Smooth muscle cell (in vitro differentiated cells): Measurements from ENCODE around the gene OR2T10. TPM values are rescaled to one million over a fixed set of nuclear protein-coding genes. Genes with fewer than 3 reads are reported as not detected.
"Not testable (repeated sequence)": the region's sequence is repeated elsewhere in the genome, so short reads cannot be mapped to it uniquely, and the experiment has no call there.

Experiments used
- DNase-seq: peaks from one replicate; lab custom pipeline; 2025; ENCODE audit not compliant: unreplicated experiment; lab: John Stamatoyannopoulos, UW
- H2AFZ ChIP-seq: fragments of 200-600 bp; sonication (generic); 2 replicates; pipeline ENCODE4 v1.6.0; 2016; ENCODE audit warnings: antibody characterized with exemption, low read depth, mild to moderate bottlenecking
- H3F3A ChIP-seq: fragments of 200-600 bp; sonication (generic); 2 replicates; pipeline ENCODE4 v1.6.0; 2017; ENCODE audit warnings: antibody characterized with exemption, low read depth
- H3K27ac ChIP-seq: fragments of 200-600 bp; sonication (generic); 2 replicates; pipeline ENCODE4 v1.5.1; 2016; ENCODE audit warnings: low read depth, mild to moderate bottlenecking
- H3K27me3 ChIP-seq: fragments of 200-600 bp; sonication (generic); 2 replicates; pipeline ENCODE4 v1.6.1; 2016; ENCODE audit warnings: low read depth, mild to moderate bottlenecking
- H3K36me3 ChIP-seq: fragments of 200-600 bp; sonication (generic); 2 replicates; pipeline ENCODE4 v1.5.1; 2016; ENCODE audit warnings: low read depth
- H3K4me1 ChIP-seq: fragments of 200-600 bp; sonication (generic); 2 replicates; pipeline ENCODE4 v1.5.1; 2016; ENCODE audit warnings: low read depth
- H3K4me2 ChIP-seq: fragments of 200-600 bp; sonication (generic); 2 replicates; pipeline ENCODE4 v1.6.0; 2016; ENCODE audit warnings: mild to moderate bottlenecking
- H3K4me3 ChIP-seq: fragments of 200-600 bp; sonication (generic); 2 replicates; pipeline ENCODE4 v1.5.1; 2016; ENCODE audit warnings: mild to moderate bottlenecking
- H3K79me2 ChIP-seq: fragments of 200-600 bp; sonication (generic); 2 replicates; pipeline ENCODE4 v1.6.0; 2016; ENCODE audit warnings: low read depth, mild to moderate bottlenecking
- H3K9ac ChIP-seq: fragments of 200-600 bp; sonication (generic); 2 replicates; pipeline ENCODE4 v1.6.0; 2016; ENCODE audit warnings: low read depth
- H3K9me3 ChIP-seq: fragments of 200-600 bp; sonication (generic); replicated peaks from 2 replicates; pipeline ENCODE4 v1.5.1; 2016; ENCODE audit warnings: low read depth
- H4K20me1 ChIP-seq: fragments of 200-600 bp; sonication (generic); 2 replicates; pipeline ENCODE4 v1.6.0; 2016; ENCODE audit warnings: low read depth
- CTCF ChIP-seq: fragments of 200-600 bp; sonication (generic); IDR thresholded peaks from 2 replicates; pipeline ENCODE4 v1.5.1; 2017; ENCODE audit warnings: borderline replicate concordance, mild to moderate bottlenecking, antibody characterized with exemption; ENCODE audit not compliant: insufficient read depth, poor library complexity, severe bottlenecking
- WGBS: methylation state at CpG from one replicate; pipeline ENCODE4 v1.1.7; 2016; ENCODE audit warnings: low lambda C conversion rate; 5-methylcytosine and 5-hydroxymethylcytosine counted together
- polyA plus RNA-seq: library from polyadenylated mRNA; unstranded; fragments of >200 nt; fragmentation: Nextera tagmentation; extraction: Ambion mirVana; gene quantifications from 2 replicates; pipeline ENCODE4 v1.2.1, GENCODE V29; 2016
- total RNA-seq: library from RNA; depleted of rRNA; stranded (reverse); fragments of >200 nt; gene quantifications from 2 replicates; pipeline ENCODE4 v1.2.3, GENCODE V29; 2014

OR2T10 gene, protein sequence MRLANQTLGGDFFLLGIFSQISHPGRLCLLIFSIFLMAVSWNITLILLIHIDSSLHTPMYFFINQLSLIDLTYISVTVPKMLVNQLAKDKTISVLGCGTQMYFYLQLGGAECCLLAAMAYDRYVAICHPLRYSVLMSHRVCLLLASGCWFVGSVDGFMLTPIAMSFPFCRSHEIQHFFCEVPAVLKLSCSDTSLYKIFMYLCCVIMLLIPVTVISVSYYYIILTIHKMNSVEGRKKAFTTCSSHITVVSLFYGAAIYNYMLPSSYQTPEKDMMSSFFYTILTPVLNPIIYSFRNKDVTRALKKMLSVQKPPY
- total RNA-seq (not detected in 2 replicates), polyA plus RNA-seq (not detected in 2 replicates)

DNA sequence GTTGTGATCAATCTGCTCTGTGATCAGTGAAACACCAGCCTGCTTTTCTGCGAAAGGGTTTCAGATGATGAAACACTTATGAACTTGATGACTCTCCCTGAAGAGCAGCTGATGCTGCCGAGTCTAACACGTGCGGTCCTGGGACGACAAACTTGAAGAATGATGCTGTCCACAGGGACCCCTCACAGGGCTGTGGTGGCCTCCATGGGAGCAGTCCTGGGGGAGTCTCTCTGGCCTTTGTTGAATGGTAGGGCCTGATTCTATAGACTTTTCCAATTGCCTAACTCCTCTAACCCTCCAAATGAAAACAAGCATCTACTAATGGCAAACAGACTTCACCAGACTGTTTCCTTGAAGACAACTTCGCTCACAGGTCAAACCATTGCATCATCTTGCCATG lies at the start of gene OR2T10:
Gene OR2T10 (minus strand): TSS at position 112 of the 400 bp plus-strand sequence. CDS start 3,932 bp downstream, outside the sequence.
- 73% methylated on average over 6 of the region's 6 CpGs for WGBS
- no peak within 1 kb of the TSS for H3K9ac ChIP-seq
- H3K27me3 ChIP-seq, result no peaks in the 10 kb centered on the region
- no peak for DNase-seq
- peaks cover 11% of the 10 kb centered on the region for H3K9me3 ChIP-seq
- H3K27ac ChIP-seq, result no peak within 1 kb of the TSS
- H3K4me3 ChIP-seq, result no peak within 1 kb of the TSS
- no peak within 1 kb of the TSS for H3K4me2 ChIP-seq
- H3K79me2 ChIP-seq, result no peaks in the 10 kb centered on the region
- no peak for TF ChIP-seq CTCF
- no peaks in the 10 kb centered on the region for H3K4me1 ChIP-seq
- H3F3A ChIP-seq, result no peaks in the 10 kb centered on the region
- H3K36me3 ChIP-seq, result no peaks in the 10 kb centered on the region
- no peaks in the 10 kb centered on the region for H4K20me1 ChIP-seq
- no peak within 1 kb of the TSS for H2AFZ ChIP-seq

GRCh38 chr1:248645178-248645577 lies 47.7 kb upstream of the OR2T10 start, which contains the start of gene OR2T35:
Gene OR2T35, minus strand, starts transcription at chr1:248645278. Its CDS starts 6,020 bp downstream, at chr1:248639258.
- not testable (repeated sequence) for H3K36me3 ChIP-seq, H3K9ac ChIP-seq, DNase-seq, H3K27me3 ChIP-seq, H2AFZ ChIP-seq, H3K27ac ChIP-seq, H3K4me1 ChIP-seq, H4K20me1 ChIP-seq, H3K4me3 ChIP-seq, H3K9me3 ChIP-seq, H3K4me2 ChIP-seq, H3F3A ChIP-seq, H3K79me2 ChIP-seq
- WGBS, result 42% methylated on average over 2 of the region's 3 CpGs

DNA sequence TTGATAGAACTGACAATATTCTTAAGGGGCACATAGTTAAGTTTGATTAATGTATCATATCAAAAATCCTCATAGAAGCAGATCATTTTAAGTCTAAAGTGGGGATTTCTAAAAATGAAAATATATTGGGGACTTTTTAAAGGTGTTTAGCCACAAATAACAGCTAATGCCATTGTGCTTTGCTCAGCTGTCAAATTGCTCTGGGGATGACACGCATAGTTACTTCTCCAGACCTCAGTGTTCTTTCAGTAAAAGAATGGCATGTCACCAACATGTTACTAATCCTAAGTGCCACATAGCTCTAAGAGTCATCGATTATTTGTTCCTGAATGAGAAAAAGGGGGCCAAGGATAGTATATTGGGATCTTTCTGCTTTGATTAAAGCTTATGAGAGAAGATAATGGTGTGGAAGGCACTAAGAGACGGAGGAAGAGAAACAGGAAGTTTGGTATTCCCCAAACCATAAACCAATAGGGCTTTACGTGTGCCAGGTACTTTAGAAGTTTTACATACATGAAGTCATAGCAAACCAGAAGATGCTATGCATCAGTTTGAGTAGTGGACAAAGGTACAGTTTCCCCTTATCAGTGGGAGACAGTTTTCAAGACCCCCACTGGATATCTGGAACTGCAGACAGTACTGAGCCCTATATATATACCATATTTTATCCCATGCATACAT lies 45.6 kb upstream of the OR2T10 start:
- WGBS, result no CpG with 5 or more reads among the region's 4 CpGs
- H3K79me2 ChIP-seq, H3K27me3 ChIP-seq: not testable (repeated sequence)

GRCh38 chr1:248641583-248641982 lies 44.1 kb upstream of the OR2T10 start:
- H3K9ac ChIP-seq, H3F3A ChIP-seq, H4K20me1 ChIP-seq, H2AFZ ChIP-seq, DNase-seq, H3K4me2 ChIP-seq, H3K27me3 ChIP-seq, H3K9me3 ChIP-seq, H3K4me1 ChIP-seq, H3K4me3 ChIP-seq, H3K27ac ChIP-seq, H3K79me2 ChIP-seq, H3K36me3 ChIP-seq: not testable (repeated sequence)
- no CpG with 5 or more reads among the region's 5 CpGs for WGBS

More for the DNA sequence above, 45.6 kb upstream of the OR2T10 start:
- H3K9me3 ChIP-seq, H3K27ac ChIP-seq, H3K4me1 ChIP-seq, H3F3A ChIP-seq, H3K9ac ChIP-seq, H2AFZ ChIP-seq, H3K36me3 ChIP-seq, H3K4me2 ChIP-seq, H4K20me1 ChIP-seq, DNase-seq, H3K4me3 ChIP-seq: not testable (repeated sequence)

- not testable (repeated sequence) for H3K9ac ChIP-seq, H2AFZ ChIP-seq, H3F3A ChIP-seq, H3K9me3 ChIP-seq, H3K4me3 ChIP-seq, H3K4me1 ChIP-seq, H3K4me2 ChIP-seq, H3K27me3 ChIP-seq, H3K79me2 ChIP-seq, DNase-seq, H3K27ac ChIP-seq, H4K20me1 ChIP-seq, H3K36me3 ChIP-seq
- WGBS, result no CpG with 5 or more reads among the region's 3 CpGs
These were observed 43.4 kb upstream of the OR2T10 start for GRCh38 chr1:248640906-248641305.

GRCh38 chr1:248639652-248640051 lies 42.2 kb upstream of the OR2T10 start:
- H3K27ac ChIP-seq, H3K4me3 ChIP-seq, H3K27me3 ChIP-seq, H3K4me1 ChIP-seq, H3K79me2 ChIP-seq, H3K9me3 ChIP-seq, DNase-seq, H3K36me3 ChIP-seq, H4K20me1 ChIP-seq, H3F3A ChIP-seq, H3K4me2 ChIP-seq, H3K9ac ChIP-seq, H2AFZ ChIP-seq: not testable (repeated sequence)
- WGBS, result no CpG with 5 or more reads among the region's 5 CpGs

- H3K4me1 ChIP-seq, H3F3A ChIP-seq, H3K79me2 ChIP-seq, H3K4me3 ChIP-seq, H2AFZ ChIP-seq, H3K4me2 ChIP-seq, H3K9ac ChIP-seq, H4K20me1 ChIP-seq, H3K36me3 ChIP-seq, H3K9me3 ChIP-seq, H3K27ac ChIP-seq, DNase-seq, H3K27me3 ChIP-seq: not testable (repeated sequence)
- 52% methylated on average over 4 of the region's 5 CpGs for WGBS
These were observed 39.1 kb upstream of the OR2T10 start for GRCh38 chr1:248636612-248637011.
